GM10266 (cell line): ENCODE results near the gene ANO6.

Experiments used
- DNase-seq: peaks from one replicate; pipeline ENCODE4 v3.0.0; 2012; ENCODE audit errors: extremely low spot score
- TF ChIP-seq, protein P1 (sequence below): IDR thresholded peaks from 2 replicates; pipeline ENCODE4 v1.5.1; 2012; ENCODE audit warnings: mild to moderate bottlenecking, low read depth; ENCODE audit not compliant: control insufficient read depth, insufficient read depth; ENCODE audit errors: missing control alignments

ANO6 gene

GRCh38 chr12:45183246-45183645 is 32.6 kb upstream of the ANO6 start:
- DNase-seq = peak; percentile 20
- TF ChIP-seq, protein P1, sequence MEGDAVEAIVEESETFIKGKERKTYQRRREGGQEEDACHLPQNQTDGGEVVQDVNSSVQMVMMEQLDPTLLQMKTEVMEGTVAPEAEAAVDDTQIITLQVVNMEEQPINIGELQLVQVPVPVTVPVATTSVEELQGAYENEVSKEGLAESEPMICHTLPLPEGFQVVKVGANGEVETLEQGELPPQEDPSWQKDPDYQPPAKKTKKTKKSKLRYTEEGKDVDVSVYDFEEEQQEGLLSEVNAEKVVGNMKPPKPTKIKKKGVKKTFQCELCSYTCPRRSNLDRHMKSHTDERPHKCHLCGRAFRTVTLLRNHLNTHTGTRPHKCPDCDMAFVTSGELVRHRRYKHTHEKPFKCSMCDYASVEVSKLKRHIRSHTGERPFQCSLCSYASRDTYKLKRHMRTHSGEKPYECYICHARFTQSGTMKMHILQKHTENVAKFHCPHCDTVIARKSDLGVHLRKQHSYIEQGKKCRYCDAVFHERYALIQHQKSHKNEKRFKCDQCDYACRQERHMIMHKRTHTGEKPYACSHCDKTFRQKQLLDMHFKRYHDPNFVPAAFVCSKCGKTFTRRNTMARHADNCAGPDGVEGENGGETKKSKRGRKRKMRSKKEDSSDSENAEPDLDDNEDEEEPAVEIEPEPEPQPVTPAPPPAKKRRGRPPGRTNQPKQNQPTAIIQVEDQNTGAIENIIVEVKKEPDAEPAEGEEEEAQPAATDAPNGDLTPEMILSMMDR = peak; percentile 18

DNA sequence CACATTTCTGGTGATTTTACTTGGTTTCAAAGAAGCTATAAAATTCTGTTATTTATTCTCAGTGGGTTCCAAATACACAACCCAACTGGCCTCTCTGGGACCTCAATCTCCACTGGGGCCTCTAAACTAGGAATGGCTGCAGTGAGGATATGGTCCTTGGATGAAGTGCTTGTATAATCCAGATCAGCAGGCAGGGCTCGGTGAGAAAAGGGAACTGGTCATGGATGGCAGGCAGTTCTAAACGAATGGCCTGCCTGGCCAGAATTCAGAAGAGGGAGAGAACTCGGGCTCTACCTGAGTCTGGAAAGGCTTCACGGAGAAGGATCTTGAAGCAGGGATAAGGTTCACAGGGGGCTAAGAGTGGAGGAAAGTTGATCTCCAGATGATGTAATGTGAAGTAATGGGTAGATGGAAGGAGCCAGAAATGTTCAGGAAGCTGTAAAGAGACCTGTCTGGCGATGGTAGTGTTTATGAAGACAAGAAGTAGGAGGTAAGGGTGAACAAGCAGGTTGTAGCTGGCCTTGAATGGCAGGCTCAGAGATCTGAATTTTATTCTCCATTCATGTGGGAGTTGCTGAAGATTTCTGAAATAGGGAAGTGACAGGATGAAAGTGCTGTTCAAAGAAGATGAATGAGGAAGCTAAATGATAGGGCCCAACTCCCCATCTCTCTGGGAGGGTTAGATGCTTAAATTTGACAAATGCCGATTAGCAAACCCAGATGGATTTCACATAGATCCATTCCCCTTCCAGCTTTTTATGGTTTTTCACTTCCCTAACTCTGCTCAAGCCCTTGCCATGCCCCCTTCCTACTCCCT is 31.5 kb upstream of the ANO6 start:
- no peak for DNase-seq

DNA sequence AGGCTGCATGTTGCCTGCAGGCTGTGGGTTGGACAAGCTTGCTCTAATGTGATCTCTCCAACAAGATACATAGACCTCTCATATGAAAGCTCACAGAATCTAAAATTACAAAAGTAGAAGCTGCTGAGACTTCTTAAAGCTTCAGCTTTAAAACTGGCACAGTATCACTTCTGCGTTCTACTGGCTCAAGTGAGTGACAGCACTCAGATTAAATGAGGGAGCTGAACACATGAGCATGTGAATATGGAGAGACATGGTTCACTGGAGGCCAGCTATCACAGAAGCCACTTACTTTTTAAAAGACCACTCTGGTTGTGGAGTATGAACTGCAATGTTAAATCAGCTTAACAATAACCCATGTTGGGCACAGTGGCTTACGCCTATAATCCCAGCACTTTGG is 29.1 kb upstream of the ANO6 start:
- DNase-seq = no peak
- TF ChIP-seq, protein P1 = no peak

More for the DNA sequence above, 31.5 kb upstream of the ANO6 start:
- TF ChIP-seq, protein P1 = no peak

GRCh38 chr12:45189766-45190403 is 26.0 kb upstream of the ANO6 start:
- TF ChIP-seq, protein P1 = no peak
- no peak for DNase-seq

DNA sequence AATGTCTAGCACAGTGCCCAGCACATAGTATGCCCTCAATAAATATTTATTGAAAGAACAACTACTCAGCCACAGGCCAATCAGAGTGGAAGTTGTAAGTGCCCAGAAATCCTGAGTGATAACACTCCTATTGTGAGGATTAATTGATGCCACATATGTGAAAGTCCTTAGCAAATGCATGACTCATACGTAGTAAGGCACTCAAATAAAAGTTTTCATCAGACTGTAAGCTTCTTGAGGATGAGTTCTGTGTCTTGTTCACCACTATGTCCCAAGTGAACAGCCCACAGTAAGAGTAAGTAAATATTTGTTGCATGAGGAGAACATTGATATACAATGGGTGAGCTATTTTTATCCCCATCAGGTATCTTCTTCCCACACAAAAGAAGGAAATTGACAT is 24.7 kb upstream of the ANO6 start:
- TF ChIP-seq, protein P1 = no peak
- DNase-seq = no peak

- TF ChIP-seq, protein P1 = no peak
- no peak for DNase-seq
These were observed 23.2 kb upstream of the ANO6 start for GRCh38 chr12:45192707-45193106.

GRCh38 chr12:45200491-45201043 is 15.3 kb upstream of the ANO6 start:
- TF ChIP-seq, protein P1 = no peak
- no peak for DNase-seq
